Right lobe of liver (tissue), 6 donors: Measurements from ENCODE around the gene SIN3B. TPM values are rescaled to one million over a fixed set of nuclear protein-coding genes. Genes with fewer than 3 reads are reported as not detected.

Experiments
- ATAC-seq, 4 donors: fragments of 200-7000 bp; cut with Tn5 transposase; one replicate each; pipeline ENCODE4 v1.9.1; 2020; ENCODE audit warnings: mild to moderate bottlenecking in 4 of 4, moderate library complexity in 4 of 4
- DNase-seq, 3 donors: peaks; one replicate each; pipeline ENCODE4 v3.0.0-alpha.2; 2020
- H3K27ac ChIP-seq, 3 donors: fragments of 200-600 bp; one replicate each; pipeline ENCODE4 v1.8.0; 2022
- H3K27me3 ChIP-seq, 2 donors: fragments of 200-600 bp; one replicate each; pipeline ENCODE4 v1.8.0; 2022
- H3K36me3 ChIP-seq, 4 donors: fragments of 200-600 bp; sonication (generic) in 1 of 4; one replicate each; pipeline versions ENCODE4 v1.5.1 to v1.8.0; 2017 to 2022; ENCODE audit warnings: control low read depth in 1 of 4
- H3K4me1 ChIP-seq, 4 donors: fragments of 200-600 bp; sonication (generic) in 1 of 4; one replicate each; pipeline versions ENCODE4 v1.5.1 to v1.8.0; 2017 to 2022; ENCODE audit warnings: control low read depth in 1 of 4
- H3K4me3 ChIP-seq, 3 donors: fragments of 200-600 bp; one replicate each; pipeline ENCODE4 v1.8.0; 2022
- H3K9me3 ChIP-seq, 4 donors: fragments of 200-600 bp; sonication (generic) in 1 of 4; one replicate each; pipeline versions ENCODE4 v1.5.1 to v1.8.0; 2017 to 2022; ENCODE audit warnings: control low read depth in 1 of 4
- POLR2A ChIP-seq: fragments of 450-650 bp; IDR thresholded peaks from one replicate; pipeline ENCODE4 v1.6.1; 2017; ENCODE audit warnings: antibody characterized with exemption, mild to moderate bottlenecking
- WGBS: methylation state at CpG from one replicate; pipeline ENCODE4 v1.1.6; 2018; ENCODE audit warnings: low coverage, low lambda C conversion rate; ENCODE audit not compliant: insufficient coverage; ENCODE audit errors: missing lambda C conversion rate; 5-methylcytosine and 5-hydroxymethylcytosine counted together
- intact Hi-C, 2 donors: fragments of 100-400 bp; cut with DNase I; formaldehyde crosslinking; loops; one replicate each; pipeline versions ENCODE4 v1.11.2 to v1.14.1; 2022
- total RNA-seq, 6 experiments: library from RNA; depleted of rRNA in 2 of 6; stranded (reverse); fragments of >200 nt in 2 of 6; fragmentation: NEBNext Ultra II Directional in 3 of 6; extraction: Animal tissue kit (Norgen Biotek cat#: 25700) in 3 of 6; gene quantifications; one replicate each; pipeline versions ENCODE4 v1.1.0 to v1.2.4, GENCODE V29; 2016 to 2023
- TF ChIP-seq, protein P1 (sequence below), 4 donors: fragments of 200-600 bp in 3 of 4; fragments of 450-650 bp in 1 of 4; IDR thresholded peaks; one replicate each; pipeline versions ENCODE4 v1.5.1 to v1.8.0; 2016 to 2022; ENCODE audit warnings: antibody characterized with exemption in 4 of 4, mild to moderate bottlenecking in 2 of 4
- donor health status: DM: no; HTN: yes; CAD: no.
- donor health status: DM: no; HTN: no; CAD: no.
- donor health status: DM: no; HTN: no; CAD: no.
- donor health status: DM: no; HTN: yes; CAD: no.
- donor health status: DM: no; HTN: yes; CAD: no.

Gene SIN3B
- total RNA-seq, 6 experiments from 2014 or later: 10.6 to 20.9 (median 13.6) TPM

GRCh38 chr19:16878181-16878965 is 49.2 kb downstream of the SIN3B start:
- H3K4me3 ChIP-seq: no peak overlapping the region
- no peaks in the 10 kb centered on the region for H3K4me1 ChIP-seq
- DNase-seq (no peak), ATAC-seq (peak in 1 of 4 donors; percentile 14)
- TF ChIP-seq POLR2A: no peak
- TF ChIP-seq, protein P1, sequence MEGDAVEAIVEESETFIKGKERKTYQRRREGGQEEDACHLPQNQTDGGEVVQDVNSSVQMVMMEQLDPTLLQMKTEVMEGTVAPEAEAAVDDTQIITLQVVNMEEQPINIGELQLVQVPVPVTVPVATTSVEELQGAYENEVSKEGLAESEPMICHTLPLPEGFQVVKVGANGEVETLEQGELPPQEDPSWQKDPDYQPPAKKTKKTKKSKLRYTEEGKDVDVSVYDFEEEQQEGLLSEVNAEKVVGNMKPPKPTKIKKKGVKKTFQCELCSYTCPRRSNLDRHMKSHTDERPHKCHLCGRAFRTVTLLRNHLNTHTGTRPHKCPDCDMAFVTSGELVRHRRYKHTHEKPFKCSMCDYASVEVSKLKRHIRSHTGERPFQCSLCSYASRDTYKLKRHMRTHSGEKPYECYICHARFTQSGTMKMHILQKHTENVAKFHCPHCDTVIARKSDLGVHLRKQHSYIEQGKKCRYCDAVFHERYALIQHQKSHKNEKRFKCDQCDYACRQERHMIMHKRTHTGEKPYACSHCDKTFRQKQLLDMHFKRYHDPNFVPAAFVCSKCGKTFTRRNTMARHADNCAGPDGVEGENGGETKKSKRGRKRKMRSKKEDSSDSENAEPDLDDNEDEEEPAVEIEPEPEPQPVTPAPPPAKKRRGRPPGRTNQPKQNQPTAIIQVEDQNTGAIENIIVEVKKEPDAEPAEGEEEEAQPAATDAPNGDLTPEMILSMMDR (IDR thresholded peaks at IDR 0.05): no peak
- intact Hi-C loops: no loop called here
- peaks cover 0 to 35% (median 8%) of the 10 kb centered on the region in 4 donors for H3K36me3 ChIP-seq
- H3K9me3 ChIP-seq: peaks cover 0 to 9% (median 0%) of the 10 kb centered on the region in 4 donors
- no peaks in the 10 kb centered on the region for H3K27me3 ChIP-seq
- H3K27ac ChIP-seq: no peak overlapping the region
- 100% methylated on average over 2 of the region's 55 CpGs for WGBS

DNA sequence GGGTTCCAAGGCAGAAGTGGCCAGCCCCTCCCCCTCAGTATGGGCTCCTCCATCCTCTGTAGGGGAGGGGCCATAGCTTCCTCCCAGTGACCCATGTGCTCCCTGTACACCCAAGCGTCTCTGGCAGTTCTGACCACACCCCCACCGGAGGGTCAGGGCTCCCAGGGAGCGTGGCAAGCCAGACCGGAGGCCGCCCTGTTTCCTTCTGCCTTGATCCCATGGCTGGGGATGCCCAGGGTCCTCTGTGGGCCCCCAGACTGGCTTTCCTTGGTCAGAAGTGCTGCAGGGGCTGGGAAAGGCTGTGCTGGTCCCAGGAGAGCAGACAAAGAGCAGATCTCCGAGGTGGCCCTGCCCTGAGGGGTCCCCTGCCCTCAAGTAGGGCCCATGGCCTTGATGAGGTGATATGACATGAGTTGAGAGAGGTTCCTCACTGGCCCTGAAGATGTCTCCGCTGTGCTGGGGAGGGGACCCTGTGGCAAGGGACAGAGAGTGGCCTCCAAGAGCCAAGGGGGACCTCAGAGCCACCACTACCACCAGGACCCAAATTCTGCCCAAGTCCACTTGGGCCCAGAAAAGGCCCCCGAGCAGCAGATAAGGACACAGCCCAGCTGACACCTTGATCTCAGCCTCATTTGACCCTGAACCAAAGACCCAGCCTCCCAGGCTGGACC is 51.8 kb downstream of the SIN3B start:
- H3K27ac ChIP-seq: no peak overlapping the region
- H3K36me3 ChIP-seq: peaks cover 0 to 30% (median 7%) of the 10 kb centered on the region in 4 donors
- TF ChIP-seq POLR2A: no peak
- TF ChIP-seq, protein P1 (IDR thresholded peaks at IDR 0.05): no peak
- WGBS: 100% methylated on average over 1 of the region's 8 CpGs
- intact Hi-C loops: no loop called here
- H3K4me1 ChIP-seq: no peaks in the 10 kb centered on the region
- H3K4me3 ChIP-seq: no peak overlapping the region
- DNase-seq (no peak), ATAC-seq (peak in 1 of 4 donors; percentile 11)
- H3K9me3 ChIP-seq: peaks cover 0 to 9% (median 0%) of the 10 kb centered on the region in 4 donors
- H3K27me3 ChIP-seq: no peaks in the 10 kb centered on the region

DNA sequence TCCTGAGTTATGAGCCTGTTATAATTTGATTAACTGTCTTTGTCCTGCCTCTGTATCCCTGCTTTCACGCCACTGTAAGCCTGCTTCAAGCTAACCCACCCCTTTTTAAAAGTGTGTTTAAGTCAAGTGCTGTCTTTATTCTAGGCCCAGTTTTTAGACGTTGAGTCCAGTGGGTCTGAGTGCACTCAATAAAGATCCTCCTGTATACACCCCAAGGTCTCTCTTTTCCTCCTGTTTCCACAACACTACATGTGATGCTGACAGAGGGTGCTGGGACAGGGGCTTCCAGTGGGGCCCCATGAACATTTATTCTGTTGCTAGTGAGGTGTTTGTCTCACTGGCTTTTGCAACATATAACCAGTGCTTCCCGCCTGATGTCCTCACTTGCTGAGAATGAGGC is 52.9 kb downstream of the SIN3B start:
- no peak for DNase-seq
- intact Hi-C loops: no loop called here
- H3K27ac ChIP-seq: no peak overlapping the region
- WGBS: 100% methylated on average over 3 of the region's 3 CpGs
- H3K36me3 ChIP-seq: peaks cover 0 to 19% (median 4%) of the 10 kb centered on the region in 4 donors
- H3K9me3 ChIP-seq: peaks cover 0 to 9% (median 0%) of the 10 kb centered on the region in 4 donors
- H3K4me3 ChIP-seq: no peak overlapping the region
- H3K4me1 ChIP-seq: no peaks in the 10 kb centered on the region
- ATAC-seq: no peak
- H3K27me3 ChIP-seq: no peaks in the 10 kb centered on the region
- TF ChIP-seq, protein P1 (IDR thresholded peaks at IDR 0.05): no peak
- TF ChIP-seq POLR2A: no peak

GRCh38 chr19:16883522-16883921 is 54.3 kb downstream of the SIN3B start:
- no peaks in the 10 kb centered on the region for H3K27me3 ChIP-seq
- H3K9me3 ChIP-seq: peaks cover 0 to 9% (median 0%) of the 10 kb centered on the region in 4 donors
- no peak for TF ChIP-seq POLR2A
- TF ChIP-seq, protein P1 (IDR thresholded peaks at IDR 0.05): no peak
- 56% methylated on average over 1 of the region's 3 CpGs for WGBS
- peaks cover 0 to 8% (median 1%) of the 10 kb centered on the region in 4 donors for H3K36me3 ChIP-seq
- H3K27ac ChIP-seq: no peak overlapping the region
- intact Hi-C loops: no loop called here
- DNase-seq (no peak), ATAC-seq (no peak)
- H3K4me3 ChIP-seq: no peak overlapping the region
- H3K4me1 ChIP-seq: no peaks in the 10 kb centered on the region
